A549 (cell line): ENCODE results near the gene TMEM51. TPM values are rescaled to one million over a fixed set of nuclear protein-coding genes. Genes with fewer than 3 reads are reported as not detected.

Experiments used
- ATAC-seq, 2 experiments: fragments of 200-7000 bp in 1 of 2; fragments of >200 bp in 1 of 2; cut with Nextera tagmentation in 1 of 2; cut with Tn5 transposase in 1 of 2; 3 replicates each; pipeline versions ENCODE4 v1.8.0 to v1.9.1; 2018 to 2020; ENCODE audit warnings: mild to moderate bottlenecking in 1 of 2, moderate library complexity in 1 of 2
- CTCF ChIA-PET: fragments of 300-600 bp; sonication (Branson Sonifier 250); formaldehyde crosslinking; extraction: SDS; loops from one replicate; lab custom pipeline; 2021; ENCODE audit warnings: antibody characterized with exemption, inconsistent platforms; lab: Yijun Ruan, JAX
- POLR2A ChIA-PET: fragments of 350-600 bp; formaldehyde crosslinking; extraction: SDS; loops from one replicate; lab custom pipeline; 2021; ENCODE audit warnings: antibody characterized with exemption, inconsistent platforms; lab: Yijun Ruan, JAX
- DNase-seq, 2 experiments: peaks; one replicate each; pipeline versions ENCODE4 v3.0.0 to v3.0.0-alpha.2; 2011 to 2016; ENCODE audit warnings: low read depth in 1 of 2, low spot score in 1 of 2
- FAIRE-seq: peaks from 2 replicates; lab custom pipeline; 2011; peaks lifted over from hg19 to GRCh38; lab: Jason Lieb, UNC
- H3K27ac ChIP-seq, 2 experiments: fragments of >200 bp; sonication (Bioruptor Twin); formaldehyde crosslinking; 3 replicates each; pipeline ENCODE4 v1.5.1; 2016 to 2017
- H3K4me1 ChIP-seq: fragments of >200 bp; sonication (Bioruptor Twin); formaldehyde crosslinking; 3 replicates; pipeline ENCODE4 v1.6.1; 2016
- H3K4me2 ChIP-seq: fragments of >200 bp; sonication (Bioruptor Twin); formaldehyde crosslinking; 3 replicates; pipeline ENCODE4 v1.6.1; 2016
- H3K4me3 ChIP-seq: fragments of >200 bp; sonication (Bioruptor Twin); formaldehyde crosslinking; 3 replicates; pipeline ENCODE4 v1.5.1; 2016
- H3K9me3 ChIP-seq: fragments of >200 bp; sonication (Bioruptor Twin); formaldehyde crosslinking; 3 replicates; pipeline ENCODE4 v1.6.1; 2016
- BHLHE40 ChIP-seq: IDR thresholded peaks from 2 replicates; pipeline ENCODE4 v1.6.1; 2012; ENCODE audit warnings: low read depth, low read length, inconsistent platforms
- CBX8 ChIP-seq: fragments of 200-600 bp; sonication (generic); IDR thresholded peaks from 2 replicates; pipeline ENCODE4 v1.6.1; 2016
- CEBPB ChIP-seq, 2 experiments: fragments of >200 bp in 1 of 2; sonication (Bioruptor Twin) in 1 of 2; formaldehyde crosslinking in 1 of 2; IDR thresholded peaks; 2 replicates each; pipeline ENCODE4 v1.6.1; 2012 to 2016
- CHD4 ChIP-seq: fragments of 200-600 bp; sonication (generic); IDR thresholded peaks from 2 replicates; pipeline ENCODE4 v1.6.1; 2016; ENCODE audit warnings: antibody characterized with exemption, mild to moderate bottlenecking, borderline replicate concordance
- EHF ChIP-seq: fragments of 250-450 bp; sonication (Bioruptor Pico); IDR thresholded peaks from 2 replicates; pipeline ENCODE4 v1.5.0; 2020; ENCODE audit warnings: mild to moderate bottlenecking
- EP300 ChIP-seq, 2 experiments: fragments of >200 bp; sonication (Bioruptor Twin); formaldehyde crosslinking; IDR thresholded peaks; 2 replicates in 1 of 2; 3 replicates in 1 of 2; pipeline ENCODE4 v1.6.1; 2016 to 2017
- ESRRA ChIP-seq: fragments of 150-350 bp; IDR thresholded peaks from 2 replicates; pipeline ENCODE4 v1.6.1; 2014; ENCODE audit warnings: mild to moderate bottlenecking, low read length, borderline replicate concordance
- FOSB ChIP-seq: fragments of 250-450 bp; sonication (Bioruptor Pico); IDR thresholded peaks from 2 replicates; pipeline ENCODE4 v1.5.0; 2020; ENCODE audit warnings: mild to moderate bottlenecking, moderate library complexity
- FOSL2 ChIP-seq, 2 experiments: fragments of 450-650 bp in 1 of 2; fragments of >200 bp in 1 of 2; sonication (Bioruptor Twin) in 1 of 2; formaldehyde crosslinking; IDR thresholded peaks; 2 replicates each; pipeline versions ENCODE4 v1.5.0 to v1.6.1; 2016 to 2020; ENCODE audit warnings: mild to moderate bottlenecking in 1 of 2, moderate library complexity in 1 of 2
- FOXS1 ChIP-seq: fragments of 250-450 bp; sonication (Bioruptor Pico); IDR thresholded peaks from 2 replicates; pipeline ENCODE4 v1.5.0; 2020; ENCODE audit warnings: mild to moderate bottlenecking, moderate library complexity
- HOXB13 ChIP-seq: fragments of 250-450 bp; sonication (Bioruptor Pico); IDR thresholded peaks from 2 replicates; pipeline ENCODE4 v1.5.0; 2020; ENCODE audit warnings: low read depth, mild to moderate bottlenecking, moderate library complexity
- KDM1A ChIP-seq: fragments of 200-600 bp; sonication (generic); IDR thresholded peaks from 2 replicates; pipeline ENCODE4 v1.6.1; 2016; ENCODE audit warnings: low read depth, mild to moderate bottlenecking
- MAFK ChIP-seq: fragments of 450-650 bp; IDR thresholded peaks from 2 replicates; pipeline ENCODE4 v1.6.1; 2014; ENCODE audit not compliant: partially characterized antibody
- MAZ ChIP-seq: fragments of 150-350 bp; IDR thresholded peaks from 2 replicates; pipeline ENCODE4 v1.6.1; 2014; ENCODE audit warnings: antibody characterized with exemption, low read depth, low read length, borderline replicate concordance
- NPAS2 ChIP-seq: fragments of 250-450 bp; sonication (Bioruptor Pico); IDR thresholded peaks from 2 replicates; pipeline ENCODE4 v1.8.0; 2022; ENCODE audit warnings: mild to moderate bottlenecking, moderate library complexity, borderline replicate concordance
- POLR2AphosphoS2 ChIP-seq: conservative IDR thresholded peaks from 2 replicates; pipeline ENCODE4 v1.6.1; 2012; ENCODE audit warnings: low read length, improper control_type of control experiment, inconsistent platforms
- RAD21 ChIP-seq, 2 experiments: fragments of >200 bp in 1 of 2; sonication (Bioruptor Twin) in 1 of 2; formaldehyde crosslinking in 1 of 2; IDR thresholded peaks in 1 of 2; conservative IDR thresholded peaks in 1 of 2; 2 replicates in 1 of 2; 3 replicates in 1 of 2; pipeline ENCODE4 v1.6.1; 2012 to 2018; ENCODE audit warnings: inconsistent platforms in 1 of 2
- RARB ChIP-seq: fragments of 250-450 bp; sonication (Bioruptor Pico); IDR thresholded peaks from 2 replicates; pipeline ENCODE4 v1.8.0; 2021; ENCODE audit warnings: mild to moderate bottlenecking, moderate library complexity
- RNF2 ChIP-seq: fragments of 200-600 bp; sonication (generic); IDR thresholded peaks from 2 replicates; pipeline ENCODE4 v1.6.1; 2016; ENCODE audit warnings: low read depth, mild to moderate bottlenecking, antibody characterized with exemption, moderate library complexity, borderline replicate concordance
- TFCP2L1 ChIP-seq: fragments of 250-450 bp; sonication (Bioruptor Pico); IDR thresholded peaks from 2 replicates; pipeline ENCODE4 v1.5.0; 2021; ENCODE audit warnings: mild to moderate bottlenecking
- TP53 ChIP-seq: fragments of 250-450 bp; sonication (Bioruptor Pico); IDR thresholded peaks from 2 replicates; pipeline ENCODE4 v1.5.0; 2021; ENCODE audit warnings: mild to moderate bottlenecking, moderate library complexity
- ZNF302 ChIP-seq: fragments of 250-450 bp; sonication (Bioruptor Pico); IDR thresholded peaks from 2 replicates; pipeline ENCODE4 v1.9.0; 2021; ENCODE audit warnings: inconsistent platforms, mild to moderate bottlenecking, moderate library complexity
- WGBS: methylation state at CpG from one replicate; pipeline ENCODE4 v1.1.6; 2017; ENCODE audit errors: missing lambda C conversion rate; 5-methylcytosine and 5-hydroxymethylcytosine counted together
- polyA plus RNA-seq, 4 experiments: library from polyadenylated mRNA; depleted of rRNA in 3 of 4; stranded (reverse); fragments of >200 nt; fragmentation: RNase III in 1 of 4; extraction: RNeasy Plus Mini Kit Qiagen cat#74134 plus additional on column Dnase treatment in 1 of 4; gene quantifications; 2 replicates in 3 of 4; 3 replicates in 1 of 4; pipeline ENCODE4 v1.2.3, GENCODE V29; 2011 to 2017
- TF ChIP-seq, protein P1 (sequence below): fragments of 250-450 bp; sonication (Bioruptor Pico); IDR thresholded peaks from 2 replicates; pipeline ENCODE4 v1.5.0; 2020; ENCODE audit warnings: low read depth, mild to moderate bottlenecking, moderate library complexity
- TF ChIP-seq, protein P2 (sequence below): fragments of 250-450 bp; sonication (Bioruptor Pico); IDR thresholded peaks from 2 replicates; pipeline ENCODE4 v1.5.0; 2021; ENCODE audit warnings: mild to moderate bottlenecking, moderate library complexity, borderline replicate concordance
- TF ChIP-seq, protein P3 (sequence below): IDR thresholded peaks from 2 replicates; pipeline ENCODE4 v1.6.1; 2012
- TF ChIP-seq, protein P4 (sequence below): IDR thresholded peaks from 2 replicates; pipeline ENCODE4 v1.6.1; 2012
- TF ChIP-seq, protein P5 (sequence below): fragments of >200 bp; sonication (Bioruptor Twin); formaldehyde crosslinking; IDR thresholded peaks from 3 replicates; pipeline ENCODE4 v1.6.1; 2016
- TF ChIP-seq, protein P6 (sequence below): fragments of >200 bp; sonication (Bioruptor Twin); formaldehyde crosslinking; IDR thresholded peaks from 3 replicates; pipeline ENCODE4 v1.5.1; 2016

Gene TMEM51
- polyA plus RNA-seq, 2 of the 4 experiments (the other 2 are of a cell fraction), result 20.0 to 22.8 TPM

DNA sequence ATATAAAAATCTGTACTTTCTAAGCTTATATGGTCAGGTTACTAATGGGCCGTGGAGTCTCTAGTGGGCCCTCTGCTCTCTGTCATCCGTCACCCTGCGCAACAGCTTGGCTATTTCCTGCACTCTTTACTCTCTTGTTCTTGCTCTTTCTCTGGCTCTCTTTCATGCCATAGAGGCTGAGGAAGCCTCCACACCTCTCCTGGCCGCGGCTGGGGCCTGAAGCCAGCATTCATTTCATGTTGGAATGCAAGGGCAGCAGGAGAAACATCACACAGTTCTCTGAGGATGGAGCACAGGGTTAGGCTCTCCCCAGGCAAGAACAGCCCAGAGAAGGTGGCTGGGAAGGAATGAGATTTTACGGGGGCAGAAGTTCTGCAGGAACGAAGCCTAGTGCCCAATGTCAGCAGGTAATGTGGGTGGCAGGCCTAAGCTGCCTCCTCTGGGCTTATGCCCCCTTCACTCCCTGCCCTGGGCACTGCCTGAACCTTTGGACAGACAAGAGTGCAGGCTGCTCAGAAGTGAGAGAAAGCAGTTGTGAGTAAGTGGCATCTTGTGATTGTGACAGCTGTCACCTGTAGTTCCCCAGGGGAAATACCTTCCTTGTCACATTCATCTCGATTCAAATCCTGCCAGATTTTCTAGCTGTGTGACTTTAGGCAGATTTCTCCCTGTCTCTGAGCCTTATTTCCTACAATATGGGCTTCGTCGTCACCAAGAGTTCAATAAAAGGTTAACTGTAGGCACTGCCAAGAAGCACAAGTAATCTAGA, 89.9 kb downstream of the TMEM51 start (continued):
- TF ChIP-seq EP300 (IDR thresholded peaks at IDR 0.05) (no peak), TFCP2L1 (CRISPR knock-in tag) (no peak), MAZ (no peak), MAFK (no peak), POLR2AphosphoS2 (no peak), KDM1A (no peak), ZNF302 (no peak), FOSB (CRISPR knock-in tag) (no peak)
- TF ChIP-seq, protein P1, sequence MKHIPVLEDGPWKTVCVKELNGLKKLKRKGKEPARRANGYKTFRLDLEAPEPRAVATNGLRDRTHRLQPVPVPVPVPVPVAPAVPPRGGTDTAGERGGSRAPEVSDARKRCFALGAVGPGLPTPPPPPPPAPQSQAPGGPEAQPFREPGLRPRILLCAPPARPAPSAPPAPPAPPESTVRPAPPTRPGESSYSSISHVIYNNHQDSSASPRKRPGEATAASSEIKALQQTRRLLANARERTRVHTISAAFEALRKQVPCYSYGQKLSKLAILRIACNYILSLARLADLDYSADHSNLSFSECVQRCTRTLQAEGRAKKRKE (CRISPR knock-in tag), result no peak
- TF ChIP-seq, protein P2, sequence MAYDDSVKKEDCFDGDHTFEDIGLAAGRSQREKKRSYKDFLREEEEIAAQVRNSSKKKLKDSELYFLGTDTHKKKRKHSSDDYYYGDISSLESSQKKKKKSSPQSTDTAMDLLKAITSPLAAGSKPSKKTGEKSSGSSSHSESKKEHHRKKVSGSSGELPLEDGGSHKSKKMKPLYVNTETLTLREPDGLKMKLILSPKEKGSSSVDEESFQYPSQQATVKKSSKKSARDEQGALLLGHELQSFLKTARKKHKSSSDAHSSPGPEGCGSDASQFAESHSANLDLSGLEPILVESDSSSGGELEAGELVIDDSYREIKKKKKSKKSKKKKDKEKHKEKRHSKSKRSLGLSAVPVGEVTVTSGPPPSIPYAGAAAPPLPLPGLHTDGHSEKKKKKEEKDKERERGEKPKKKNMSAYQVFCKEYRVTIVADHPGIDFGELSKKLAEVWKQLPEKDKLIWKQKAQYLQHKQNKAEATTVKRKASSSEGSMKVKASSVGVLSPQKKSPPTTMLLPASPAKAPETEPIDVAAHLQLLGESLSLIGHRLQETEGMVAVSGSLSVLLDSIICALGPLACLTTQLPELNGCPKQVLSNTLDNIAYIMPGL, result no peak
- TF ChIP-seq, protein P3, sequence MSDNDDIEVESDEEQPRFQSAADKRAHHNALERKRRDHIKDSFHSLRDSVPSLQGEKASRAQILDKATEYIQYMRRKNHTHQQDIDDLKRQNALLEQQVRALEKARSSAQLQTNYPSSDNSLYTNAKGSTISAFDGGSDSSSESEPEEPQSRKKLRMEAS, result no peak

DNA sequence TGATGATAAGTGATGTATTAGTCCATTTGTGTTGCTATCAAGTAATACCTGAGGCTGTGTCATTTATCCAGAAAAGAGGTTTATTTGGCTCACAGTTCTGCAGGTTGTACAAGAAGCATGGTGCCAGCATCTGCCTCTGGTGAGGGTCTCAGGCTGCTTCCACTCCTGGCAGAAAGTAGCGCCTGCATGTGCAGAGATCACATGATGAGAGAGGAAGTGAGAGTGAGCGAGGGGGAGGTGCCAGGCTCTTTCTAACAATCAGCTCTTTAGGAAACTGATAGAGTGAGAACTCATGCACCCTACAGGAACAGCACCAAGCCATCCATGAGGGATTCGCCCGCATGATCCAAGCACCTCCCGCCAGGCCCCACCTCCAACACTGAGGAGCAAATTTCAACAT, 91.3 kb downstream of the TMEM51 start:
- 91% methylated on average over 5 of the region's 5 CpGs for WGBS
- POLR2A ChIA-PET, result no interaction called here
- no peak for FAIRE-seq

More for the DNA sequence above, 91.3 kb downstream of the TMEM51 start:
- Histone ChIP-seq H3K27ac (no peak overlapping the region), H3K4me1 (no peaks in the 10 kb centered on the region), H3K9me3 (no peaks in the 10 kb centered on the region), H3K4me2 (no peak overlapping the region), H3K4me3 (no peak overlapping the region)
- ATAC-seq (no peak), DNase-seq (no peak)
- CTCF ChIA-PET, result interaction anchor here (1.2 kb wide), 1 partner anchor 26 kb away, joined by 3 read pairs; no protein-coding TSS in a partner anchor
- TF ChIP-seq NPAS2 (CRISPR knock-in tag) (no peak), EHF (CRISPR knock-in tag) (no peak), POLR2AphosphoS2 (no peak), FOSL2 (IDR thresholded peaks at IDR 0.05) (no peak), FOSL2 (CRISPR knock-in tag; IDR thresholded peaks at IDR 0.05) (no peak), CHD4 (no peak), CBX8 (no peak), FOXS1 (no peak), TP53 (CRISPR knock-in tag) (no peak), MAFK (no peak), RARB (CRISPR knock-in tag) (no peak), ESRRA (no peak), BHLHE40 (no peak), RAD21 (conservative IDR thresholded peaks at IDR 0.05 in 1 of 2, IDR thresholded peaks at IDR 0.05 in 1 of 2) (no peak), EP300 (IDR thresholded peaks at IDR 0.05) (no peak), CEBPB (IDR thresholded peaks at IDR 0.05) (no peak), HOXB13 (CRISPR knock-in tag) (no peak), RNF2 (no peak)
- TF ChIP-seq, protein P4, sequence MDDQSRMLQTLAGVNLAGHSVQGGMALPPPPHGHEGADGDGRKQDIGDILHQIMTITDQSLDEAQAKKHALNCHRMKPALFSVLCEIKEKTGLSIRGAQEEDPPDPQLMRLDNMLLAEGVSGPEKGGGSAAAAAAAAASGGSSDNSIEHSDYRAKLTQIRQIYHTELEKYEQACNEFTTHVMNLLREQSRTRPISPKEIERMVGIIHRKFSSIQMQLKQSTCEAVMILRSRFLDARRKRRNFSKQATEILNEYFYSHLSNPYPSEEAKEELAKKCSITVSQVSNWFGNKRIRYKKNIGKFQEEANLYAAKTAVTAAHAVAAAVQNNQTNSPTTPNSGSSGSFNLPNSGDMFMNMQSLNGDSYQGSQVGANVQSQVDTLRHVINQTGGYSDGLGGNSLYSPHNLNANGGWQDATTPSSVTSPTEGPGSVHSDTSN, result no peak
- TF ChIP-seq, protein P5, sequence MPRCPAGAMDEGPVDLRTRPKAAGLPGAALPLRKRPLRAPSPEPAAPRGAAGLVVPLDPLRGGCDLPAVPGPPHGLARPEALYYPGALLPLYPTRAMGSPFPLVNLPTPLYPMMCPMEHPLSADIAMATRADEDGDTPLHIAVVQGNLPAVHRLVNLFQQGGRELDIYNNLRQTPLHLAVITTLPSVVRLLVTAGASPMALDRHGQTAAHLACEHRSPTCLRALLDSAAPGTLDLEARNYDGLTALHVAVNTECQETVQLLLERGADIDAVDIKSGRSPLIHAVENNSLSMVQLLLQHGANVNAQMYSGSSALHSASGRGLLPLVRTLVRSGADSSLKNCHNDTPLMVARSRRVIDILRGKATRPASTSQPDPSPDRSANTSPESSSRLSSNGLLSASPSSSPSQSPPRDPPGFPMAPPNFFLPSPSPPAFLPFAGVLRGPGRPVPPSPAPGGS, result no peak
- TF ChIP-seq, protein P6, sequence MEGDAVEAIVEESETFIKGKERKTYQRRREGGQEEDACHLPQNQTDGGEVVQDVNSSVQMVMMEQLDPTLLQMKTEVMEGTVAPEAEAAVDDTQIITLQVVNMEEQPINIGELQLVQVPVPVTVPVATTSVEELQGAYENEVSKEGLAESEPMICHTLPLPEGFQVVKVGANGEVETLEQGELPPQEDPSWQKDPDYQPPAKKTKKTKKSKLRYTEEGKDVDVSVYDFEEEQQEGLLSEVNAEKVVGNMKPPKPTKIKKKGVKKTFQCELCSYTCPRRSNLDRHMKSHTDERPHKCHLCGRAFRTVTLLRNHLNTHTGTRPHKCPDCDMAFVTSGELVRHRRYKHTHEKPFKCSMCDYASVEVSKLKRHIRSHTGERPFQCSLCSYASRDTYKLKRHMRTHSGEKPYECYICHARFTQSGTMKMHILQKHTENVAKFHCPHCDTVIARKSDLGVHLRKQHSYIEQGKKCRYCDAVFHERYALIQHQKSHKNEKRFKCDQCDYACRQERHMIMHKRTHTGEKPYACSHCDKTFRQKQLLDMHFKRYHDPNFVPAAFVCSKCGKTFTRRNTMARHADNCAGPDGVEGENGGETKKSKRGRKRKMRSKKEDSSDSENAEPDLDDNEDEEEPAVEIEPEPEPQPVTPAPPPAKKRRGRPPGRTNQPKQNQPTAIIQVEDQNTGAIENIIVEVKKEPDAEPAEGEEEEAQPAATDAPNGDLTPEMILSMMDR, result no peak
- TF ChIP-seq, all 56 proteins: peak for 0
